Measurements from ENCODE around the gene PTBP1. TPM values are rescaled to one million over a fixed set of nuclear protein-coding genes. Genes with fewer than 3 reads are reported as not detected.

Gene PTBP1
- total and polyA plus RNA-seq, 2 of the 13 experiments (the other 11 are each of a cell fraction or from before 2014, with no cell fraction given) = 195 to 288 TPM

DNA sequence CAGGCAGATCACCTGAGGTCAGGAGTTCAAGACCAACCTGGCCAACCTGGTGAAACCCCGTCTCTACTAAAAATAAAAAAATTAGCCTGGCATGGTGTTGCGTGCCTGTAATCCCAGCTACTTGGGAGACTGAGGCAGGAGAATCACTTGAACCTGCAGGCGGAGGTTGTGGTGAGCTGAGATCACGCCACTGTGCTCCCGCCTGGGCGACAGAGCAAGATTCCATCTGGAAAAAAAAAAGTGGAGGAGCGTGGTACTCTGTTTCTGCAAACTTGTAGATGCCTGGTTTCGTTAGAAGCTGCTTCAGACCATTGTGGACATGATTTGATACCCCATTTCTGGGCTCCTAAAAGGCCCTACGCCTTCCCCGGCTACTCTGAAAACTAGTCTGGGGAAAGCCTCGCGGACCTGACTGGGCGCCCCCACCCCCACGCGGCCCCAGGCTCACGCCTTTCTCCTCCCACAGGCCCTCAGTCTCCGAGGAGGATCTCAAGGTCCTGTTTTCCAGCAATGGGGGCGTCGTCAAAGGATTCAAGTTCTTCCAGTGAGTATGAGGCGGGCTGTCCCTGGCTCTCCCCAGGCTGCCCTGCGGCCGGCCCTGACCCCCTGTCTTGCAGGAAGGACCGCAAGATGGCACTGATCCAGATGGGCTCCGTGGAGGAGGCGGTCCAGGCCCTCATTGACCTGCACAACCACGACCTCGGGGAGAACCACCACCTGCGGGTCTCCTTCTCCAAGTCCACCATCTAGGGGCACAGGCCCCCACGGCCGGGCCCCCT is 13.0 kb downstream of the PTBP1 start:
- peaks cover 34 to 65% of the 10 kb centered on the region in 2 experiments; a peak in 4 of 5 replicates for H3K36me3 ChIP-seq (replicated peaks in 1 of 2; ENCODE audit: control insufficient read depth in 1 of 2, insufficient read depth in 2 of 2, low read length in 2 of 2)
- no peaks in the 10 kb centered on the region for H3K4me1 ChIP-seq (ENCODE audit: insufficient read depth, low read length)
- intact Hi-C loops (cut with micrococcal nuclease; ENCODE audit: unreplicated experiment) = no loop called here
- peaks cover 23% of the 10 kb centered on the region for H3K79me2 ChIP-seq (ENCODE audit: insufficient read depth, low read length)
- CTCF ChIA-PET (ENCODE audit: low intra/inter-chr PET ratio, low total read pairs) = no interaction called here
- ATAC-seq (no peak), FAIRE-seq (no peak), DNase-seq (ENCODE audit: low spot score) (no peak)
- H3K9me3 ChIP-seq (ENCODE audit: low read length) = no peaks in the 10 kb centered on the region
- peaks cover 54% of the 10 kb centered on the region for H4K20me1 ChIP-seq (ENCODE audit: insufficient read depth, low read length)
- no peaks in the 10 kb centered on the region for H3K27me3 ChIP-seq (ENCODE audit: control insufficient read depth in 1 of 2, insufficient read depth in 2 of 2, low read length in 2 of 2)
- POLR2A ChIA-PET = no interaction called here
- no peak overlapping the region for H3K4me3 ChIP-seq (replicated peaks in 1 of 3; ENCODE audit: insufficient read depth in 1 of 3, low read depth in 2 of 3, low read length in 3 of 3)
- TF ChIP-seq ZNF546 (CRISPR knock-in tag; conservative IDR thresholded peaks at IDR 0.05) (no peak), ZFP82 (CRISPR knock-in tag; IDR thresholded peaks at IDR 0.05; ENCODE audit: borderline replicate concordance) (no peak), POLR2G (IDR thresholded peaks at IDR 0.05; ENCODE audit: low read depth, low read length) (peak; percentile 56; the same call in 1 of the 2 replicates), POLR2AphosphoS2 (IDR thresholded peaks at IDR 0.05; ENCODE audit: low read depth, low read length) (0 out of 2 replicates have a peak, but pooled peaks have one; percentile 37), ZMYM2 (CRISPR knock-in tag; IDR thresholded peaks at IDR 0.05) (no peak), HIVEP1 (CRISPR knock-in tag; IDR thresholded peaks at IDR 0.05) (no peak), RBM22 (optimal IDR thresholded peaks at IDR 0.05; ENCODE audit: low read length) (peak; percentile 83), AGO2 (optimal IDR thresholded peaks at IDR 0.05; ENCODE audit: low read depth, low read length) (peak; percentile 75), KDM5B (CRISPR knock-in tag; IDR thresholded peaks at IDR 0.05; ENCODE audit: borderline replicate concordance) (no peak), ZNF772 (CRISPR knock-in tag; IDR thresholded peaks at IDR 0.05) (no peak), ATRX (CRISPR knock-in tag; IDR thresholded peaks at IDR 0.05; ENCODE audit: borderline replicate concordance) (no peak), MIER3 (CRISPR knock-in tag; IDR thresholded peaks at IDR 0.05; ENCODE audit: borderline replicate concordance) (no peak)
- TF ChIP-seq, protein P1, sequence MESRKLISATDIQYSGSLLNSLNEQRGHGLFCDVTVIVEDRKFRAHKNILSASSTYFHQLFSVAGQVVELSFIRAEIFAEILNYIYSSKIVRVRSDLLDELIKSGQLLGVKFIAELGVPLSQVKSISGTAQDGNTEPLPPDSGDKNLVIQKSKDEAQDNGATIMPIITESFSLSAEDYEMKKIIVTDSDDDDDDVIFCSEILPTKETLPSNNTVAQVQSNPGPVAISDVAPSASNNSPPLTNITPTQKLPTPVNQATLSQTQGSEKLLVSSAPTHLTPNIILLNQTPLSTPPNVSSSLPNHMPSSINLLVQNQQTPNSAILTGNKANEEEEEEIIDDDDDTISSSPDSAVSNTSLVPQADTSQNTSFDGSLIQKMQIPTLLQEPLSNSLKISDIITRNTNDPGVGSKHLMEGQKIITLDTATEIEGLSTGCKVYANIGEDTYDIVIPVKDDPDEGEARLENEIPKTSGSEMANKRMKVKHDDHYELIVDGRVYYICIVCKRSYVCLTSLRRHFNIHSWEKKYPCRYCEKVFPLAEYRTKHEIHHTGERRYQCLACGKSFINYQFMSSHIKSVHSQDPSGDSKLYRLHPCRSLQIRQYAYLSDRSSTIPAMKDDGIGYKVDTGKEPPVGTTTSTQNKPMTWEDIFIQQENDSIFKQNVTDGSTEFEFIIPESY (CRISPR knock-in tag; IDR thresholded peaks at IDR 0.05) = peak; percentile 62; the same call in 1 of the 2 replicates
- TF ChIP-seq, protein P2, sequence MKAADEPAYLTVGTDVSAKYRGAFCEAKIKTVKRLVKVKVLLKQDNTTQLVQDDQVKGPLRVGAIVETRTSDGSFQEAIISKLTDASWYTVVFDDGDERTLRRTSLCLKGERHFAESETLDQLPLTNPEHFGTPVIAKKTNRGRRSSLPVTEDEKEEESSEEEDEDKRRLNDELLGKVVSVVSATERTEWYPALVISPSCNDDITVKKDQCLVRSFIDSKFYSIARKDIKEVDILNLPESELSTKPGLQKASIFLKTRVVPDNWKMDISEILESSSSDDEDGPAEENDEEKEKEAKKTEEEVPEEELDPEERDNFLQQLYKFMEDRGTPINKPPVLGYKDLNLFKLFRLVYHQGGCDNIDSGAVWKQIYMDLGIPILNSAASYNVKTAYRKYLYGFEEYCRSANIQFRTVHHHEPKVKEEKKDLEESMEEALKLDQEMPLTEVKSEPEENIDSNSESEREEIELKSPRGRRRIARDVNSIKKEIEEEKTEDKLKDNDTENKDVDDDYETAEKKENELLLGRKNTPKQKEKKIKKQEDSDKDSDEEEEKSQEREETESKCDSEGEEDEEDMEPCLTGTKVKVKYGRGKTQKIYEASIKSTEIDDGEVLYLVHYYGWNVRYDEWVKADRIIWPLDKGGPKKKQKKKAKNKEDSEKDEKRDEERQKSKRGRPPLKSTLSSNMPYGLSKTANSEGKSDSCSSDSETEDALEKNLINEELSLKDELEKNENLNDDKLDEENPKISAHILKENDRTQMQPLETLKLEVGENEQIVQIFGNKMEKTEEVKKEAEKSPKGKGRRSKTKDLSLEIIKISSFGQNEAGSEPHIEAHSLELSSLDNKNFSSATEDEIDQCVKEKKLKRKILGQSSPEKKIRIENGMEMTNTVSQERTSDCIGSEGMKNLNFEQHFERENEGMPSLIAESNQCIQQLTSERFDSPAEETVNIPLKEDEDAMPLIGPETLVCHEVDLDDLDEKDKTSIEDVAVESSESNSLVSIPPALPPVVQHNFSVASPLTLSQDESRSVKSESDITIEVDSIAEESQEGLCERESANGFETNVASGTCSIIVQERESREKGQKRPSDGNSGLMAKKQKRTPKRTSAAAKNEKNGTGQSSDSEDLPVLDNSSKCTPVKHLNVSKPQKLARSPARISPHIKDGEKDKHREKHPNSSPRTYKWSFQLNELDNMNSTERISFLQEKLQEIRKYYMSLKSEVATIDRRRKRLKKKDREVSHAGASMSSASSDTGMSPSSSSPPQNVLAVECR (CRISPR knock-in tag; IDR thresholded peaks at IDR 0.05; ENCODE audit: borderline replicate concordance) = no peak
- H3K27ac ChIP-seq (ENCODE audit: extremely low read length, insufficient read depth, low read length) = no peak overlapping the region
- 98% methylated on average over 28 of the region's 30 CpGs for WGBS (ENCODE audit: low lambda C conversion rate)
- no peak overlapping the region for H3K9ac ChIP-seq (ENCODE audit: insufficient read depth, low read depth, low read length)
- no peak overlapping the region for H2AFZ ChIP-seq (ENCODE audit: low read length)
- H3K4me2 ChIP-seq (ENCODE audit: low read depth, low read length) = no peak overlapping the region
- no TSS peak for BruUV-seq (replicated peaks)
- in situ Hi-C loops (cut with HindIII; ENCODE audit: extremely low pct_ligation_motif_present, low pct_unique_long_range_greater_than_20kb) = no loop called here
